ENCODE data around the gene CDH26. TPM values are rescaled to one million over a fixed set of nuclear protein-coding genes. Genes with fewer than 3 reads are reported as not detected.

The CDH26 gene
- total and polyA plus RNA-seq, 2 of the 13 experiments (the other 11 are each of a cell fraction or from before 2014, with no cell fraction given), result 0.40 to 1.1 TPM

GRCh38 chr20:59933849-59934585 is 24.2 kb upstream of the CDH26 start (continued):
- TF ChIP-seq HINFP (CRISPR knock-in tag; IDR thresholded peaks at IDR 0.05; ENCODE audit: low read depth) (no peak), ZNF564 (CRISPR knock-in tag; IDR thresholded peaks at IDR 0.05) (no peak), DMTF1 (CRISPR knock-in tag; IDR thresholded peaks at IDR 0.05) (no peak), ZNF143 (CRISPR knock-in tag; IDR thresholded peaks at IDR 0.05) (no peak), GTF3A (CRISPR knock-in tag; conservative IDR thresholded peaks at IDR 0.05) (no peak), ZNF75D (CRISPR knock-in tag; IDR thresholded peaks at IDR 0.05; ENCODE audit: borderline replicate concordance) (no peak), PRDM15 (CRISPR knock-in tag; IDR thresholded peaks at IDR 0.05) (0 out of 2 replicates have a peak, but pooled peaks have one; percentile 10), CC2D1A (CRISPR knock-in tag; IDR thresholded peaks at IDR 0.05) (no peak), NR2F6 (IDR thresholded peaks at IDR 0.05) (no peak), NR2F6 (CRISPR knock-in tag; IDR thresholded peaks at IDR 0.05) (no peak), ZNF788 (CRISPR knock-in tag; IDR thresholded peaks at IDR 0.05; ENCODE audit: borderline replicate concordance) (0 out of 2 replicates have a peak, but pooled peaks have one; percentile 47), ZNF317 (CRISPR knock-in tag; IDR thresholded peaks at IDR 0.05) (no peak), ZNF574 (CRISPR knock-in tag; IDR thresholded peaks at IDR 0.05) (peak; percentile 33; the same call in 1 of the 2 replicates), ZFP90 (CRISPR knock-in tag; IDR thresholded peaks at IDR 0.05; ENCODE audit: borderline replicate concordance) (no peak)

All from HepG2 (cell line).